ENCODE measurements around the gene PRR5.

GRCh38 chr22:44721213-44721612 is 19.2 kb downstream of the PRR5 start:
- TF ChIP-seq CTCF (IDR thresholded peaks at IDR 0.05) (no peak), EZH2phosphoT487 (IDR thresholded peaks at IDR 0.05) (no peak), EZH2 (IDR thresholded peaks at IDR 0.05) (no peak)
